Stimulated activated CD4-positive, alpha-beta T cell treated with anti-CD3 and anti-CD28 coated beads, Interleukin-1b, Interleukin-23, amount 100 ng/mL, for 24 hours (primary cell): ENCODE measurements around the gene WIPF2.

Source experiments
- DNase-seq, 4 experiments: peaks; one replicate each; pipeline ENCODE4 v3.0.0-alpha.2; 2020; ENCODE audit warnings: low read depth in 4 of 4, low spot score in 1 of 4

WIPF2 gene

GRCh38 chr17:40312893-40313667 lies 94.0 kb downstream of the WIPF2 start:
- no peak for DNase-seq

DNA sequence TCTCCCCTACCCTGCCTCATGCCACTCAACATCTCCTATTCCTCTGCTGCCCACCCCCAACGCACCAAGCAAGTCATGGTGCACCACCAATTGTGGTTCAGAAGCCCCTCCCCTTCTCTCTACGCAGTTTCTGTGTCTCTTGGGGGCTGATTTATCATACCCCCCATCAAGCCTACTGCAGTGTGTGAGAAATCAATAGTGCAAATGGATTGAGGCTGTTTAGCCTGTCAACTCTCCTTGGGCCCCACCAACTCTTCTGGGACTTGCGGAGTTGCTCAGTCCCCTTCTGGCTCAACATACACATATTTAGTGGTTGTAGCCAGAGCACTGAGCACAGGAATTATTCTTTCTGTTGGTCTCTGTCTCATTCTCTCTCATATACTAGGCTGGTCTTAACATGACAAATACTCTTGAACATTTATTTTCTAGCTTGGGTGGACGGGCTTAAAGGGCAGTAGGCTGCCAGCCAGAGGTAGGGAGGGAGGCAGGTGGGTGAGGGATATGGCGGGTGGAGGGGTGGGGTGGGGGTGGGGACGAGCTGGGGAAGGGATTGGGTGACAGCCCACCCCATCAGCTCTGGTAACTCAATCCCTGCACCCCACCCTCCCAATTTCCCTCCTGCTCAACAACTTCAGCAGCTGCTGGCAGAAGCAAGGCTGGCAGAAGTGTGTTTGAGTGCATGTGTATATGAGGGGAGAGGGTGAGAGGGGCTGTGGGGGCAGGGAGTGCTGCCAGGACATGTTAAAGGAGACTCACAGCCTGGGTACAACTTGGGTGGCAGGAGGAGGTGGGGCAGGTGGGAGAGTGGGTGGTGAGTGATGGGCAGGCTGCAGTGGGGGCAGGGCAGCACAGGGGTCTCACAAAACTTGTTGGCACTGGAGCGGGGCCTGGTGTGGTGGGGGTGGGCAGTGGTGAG lies 94.8 kb downstream of the WIPF2 start:
- DNase-seq = no peak

- peak; percentile 68 to 75 (median 70) for DNase-seq
Observed at GRCh38 chr17:40314584-40314956, 95.5 kb downstream of the WIPF2 start.

DNA sequence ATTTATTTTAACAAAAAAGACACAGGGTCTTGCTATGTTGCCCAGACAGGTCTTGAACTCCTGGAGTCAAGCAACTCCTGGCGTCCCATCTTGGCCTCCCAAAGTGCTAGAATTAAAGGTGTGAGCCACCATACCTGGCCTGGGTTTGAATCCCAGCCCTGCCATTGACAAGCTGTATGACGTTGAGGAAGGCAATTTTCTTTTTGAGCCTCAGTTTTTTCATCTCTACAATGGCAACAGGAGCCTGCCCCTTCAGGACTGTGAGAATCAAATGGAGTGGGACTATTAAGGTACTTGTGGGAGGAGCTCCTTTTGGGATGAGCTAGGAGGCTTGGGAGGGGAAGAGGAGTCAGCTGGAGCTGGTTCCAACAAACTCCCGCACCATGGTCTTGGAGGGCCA lies 96.1 kb downstream of the WIPF2 start:
- no peak for DNase-seq

DNA sequence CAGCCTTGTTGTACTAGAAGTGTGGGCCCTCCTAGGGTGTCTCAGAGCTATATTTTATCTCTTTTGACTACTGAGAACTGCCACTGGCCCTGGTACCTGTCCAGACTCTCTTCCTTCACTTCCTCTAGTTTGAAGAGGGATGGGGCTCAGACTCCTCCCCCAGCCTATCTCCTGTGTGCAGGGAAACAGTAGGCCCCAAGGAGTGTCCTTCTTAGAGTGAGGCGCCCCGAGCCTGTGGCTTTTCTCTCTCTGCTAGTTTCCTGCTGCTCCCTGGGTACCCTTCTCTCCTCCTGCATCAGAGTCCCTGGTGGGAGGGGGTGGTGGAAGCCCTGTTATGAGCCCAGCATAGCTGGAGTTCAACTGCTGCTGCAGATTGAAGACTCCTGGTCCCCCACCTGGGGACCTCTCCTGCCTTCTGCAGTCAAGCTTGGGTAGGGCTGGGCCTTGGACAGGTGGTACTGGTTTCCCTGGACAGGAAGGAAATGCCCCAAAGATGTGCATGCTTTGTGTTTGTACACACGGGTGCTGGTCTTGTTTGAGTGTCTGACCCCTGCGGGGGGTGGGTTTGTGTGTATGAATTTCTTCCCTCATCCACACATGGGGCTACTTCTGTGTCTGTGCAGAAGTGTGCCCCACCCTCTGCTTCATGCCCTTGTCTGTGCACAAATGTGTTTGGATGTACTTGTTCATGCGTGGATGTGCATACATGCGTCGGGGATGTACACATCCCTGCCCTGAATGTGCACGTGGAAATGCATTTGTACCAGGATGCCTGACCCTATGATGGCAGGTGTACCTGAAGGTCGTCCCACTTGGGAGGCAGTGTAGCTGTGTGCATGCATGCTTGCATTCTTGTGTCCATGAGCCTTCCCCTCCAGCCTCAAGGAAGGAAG lies 96.8 kb downstream of the WIPF2 start:
- no peak for DNase-seq

- no peak for DNase-seq
Observed at GRCh38 chr17:40316571-40317344, 97.7 kb downstream of the WIPF2 start.

- DNase-seq = no peak
Observed at GRCh38 chr17:40317345-40317873, 98.3 kb downstream of the WIPF2 start.

DNA sequence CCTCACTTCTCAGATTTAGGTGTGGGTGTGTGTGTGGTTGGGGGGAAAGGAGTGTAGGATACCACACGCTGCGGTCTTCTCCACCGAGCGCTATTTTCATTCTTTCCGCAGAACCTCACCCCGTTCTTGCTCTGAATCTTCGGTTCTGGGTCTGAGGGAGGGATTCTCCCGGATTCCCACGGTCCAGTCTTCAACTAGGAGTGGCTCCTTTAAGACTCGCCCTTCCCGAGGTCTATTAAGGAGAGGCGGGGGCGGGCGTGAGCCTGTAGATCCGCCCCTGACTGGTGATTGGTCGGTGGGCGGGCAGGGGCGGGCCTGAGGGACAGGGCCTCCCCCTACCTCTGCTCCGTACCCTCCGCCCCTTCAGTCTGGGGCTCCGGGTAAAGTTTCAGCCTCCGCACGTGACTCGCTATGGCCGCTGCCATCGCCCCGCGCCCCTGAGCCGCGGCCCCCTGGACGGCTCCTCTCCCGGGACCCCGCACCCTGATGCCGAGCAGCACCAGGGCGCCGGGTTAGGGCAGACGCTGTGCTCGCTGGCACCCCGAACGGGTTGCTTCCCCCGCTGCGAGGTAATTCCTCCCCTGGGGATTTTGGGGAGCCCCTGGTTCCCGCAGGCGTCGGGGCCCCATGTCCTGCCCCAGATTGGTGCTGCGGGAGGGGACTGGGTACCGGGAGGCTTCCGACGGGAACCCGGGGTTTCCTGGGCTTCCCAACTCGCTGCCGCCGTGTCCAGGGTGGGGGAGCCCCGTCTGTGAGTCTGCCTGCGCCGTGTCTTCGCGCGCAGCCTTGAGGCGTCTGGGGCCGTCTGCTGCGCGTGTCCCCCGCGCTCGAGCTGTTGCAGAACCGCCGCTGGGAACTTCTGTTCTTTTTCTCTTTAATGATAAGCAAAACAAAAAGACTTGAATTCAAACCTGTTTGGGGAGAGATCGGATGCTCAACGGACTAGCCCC lies 99.1 kb downstream of the WIPF2 start:
- DNase-seq = peak; percentile 74 to 92 (median 82)

DNA sequence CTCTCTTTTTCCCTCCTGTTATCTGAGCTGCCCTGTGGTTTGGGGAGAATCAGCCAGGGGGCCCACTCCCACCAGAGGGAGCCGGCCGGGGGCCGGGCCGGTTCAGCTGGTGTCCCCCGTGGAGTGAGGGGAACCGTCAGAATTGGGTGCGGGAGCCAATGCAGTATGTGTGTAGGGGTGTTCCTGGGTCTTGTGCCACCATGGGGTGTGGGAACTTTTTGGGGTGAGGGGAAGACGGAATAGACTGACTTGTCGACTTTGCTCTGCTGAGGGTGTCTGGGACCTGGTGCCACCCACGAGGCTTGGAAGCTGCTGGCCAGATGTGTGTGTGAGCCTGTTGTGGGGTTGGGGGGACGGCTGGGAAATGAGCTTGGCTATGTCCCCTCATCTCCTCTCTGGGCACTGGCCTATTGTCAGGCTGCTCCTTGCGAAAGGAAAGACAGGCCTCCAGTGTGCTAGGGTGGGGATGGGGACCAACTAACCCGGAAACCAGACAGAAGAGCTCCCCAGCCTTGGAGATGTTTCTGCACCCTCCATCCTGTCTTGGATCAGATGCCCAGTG lies 99.8 kb downstream of the WIPF2 start:
- no peak for DNase-seq

DNA sequence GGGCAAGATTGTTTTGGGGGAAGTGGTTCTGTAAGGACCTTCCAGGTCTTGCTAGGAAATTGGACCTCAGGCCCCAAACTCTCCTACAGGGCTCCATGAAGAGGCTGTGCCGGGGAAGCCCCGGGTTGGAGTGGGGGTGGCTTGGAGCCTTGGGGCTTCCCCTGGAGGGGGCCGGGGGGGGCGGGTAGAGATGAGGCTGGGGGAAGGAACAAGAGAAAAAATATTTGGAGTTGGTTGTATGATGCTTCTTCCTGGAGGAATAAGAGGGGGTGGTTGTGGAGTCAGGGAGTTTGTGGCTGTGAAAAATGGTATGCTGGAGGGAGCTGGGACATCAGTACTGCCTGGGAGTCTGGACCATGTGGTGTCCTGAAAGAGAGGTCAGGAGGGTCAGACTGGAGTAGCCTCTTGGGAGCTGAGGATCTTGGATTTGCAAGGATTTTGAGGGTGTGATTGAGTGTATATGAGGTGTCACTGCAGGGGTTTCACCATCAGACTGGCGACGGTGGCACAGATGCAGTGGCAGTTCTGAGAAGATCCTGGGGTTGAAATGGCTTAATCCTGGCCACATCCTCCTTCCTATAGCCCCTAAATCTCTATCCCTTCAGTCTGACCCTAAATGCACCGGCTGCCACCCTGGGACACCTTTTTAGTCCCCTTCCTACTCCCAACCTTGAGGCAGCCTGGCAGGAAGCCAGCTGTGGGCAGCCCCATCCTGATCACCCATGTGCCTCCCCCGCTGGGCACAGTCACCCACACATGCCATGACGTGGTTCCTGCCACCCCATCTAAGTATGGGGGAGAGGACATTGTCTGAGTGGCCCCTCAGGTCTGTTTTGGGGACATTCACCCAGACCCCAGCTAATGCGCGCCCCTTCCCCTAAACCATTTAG lies 100.8 kb downstream of the WIPF2 start:
- peak in 1 of 4 experiments; percentile 62 for DNase-seq

DNA sequence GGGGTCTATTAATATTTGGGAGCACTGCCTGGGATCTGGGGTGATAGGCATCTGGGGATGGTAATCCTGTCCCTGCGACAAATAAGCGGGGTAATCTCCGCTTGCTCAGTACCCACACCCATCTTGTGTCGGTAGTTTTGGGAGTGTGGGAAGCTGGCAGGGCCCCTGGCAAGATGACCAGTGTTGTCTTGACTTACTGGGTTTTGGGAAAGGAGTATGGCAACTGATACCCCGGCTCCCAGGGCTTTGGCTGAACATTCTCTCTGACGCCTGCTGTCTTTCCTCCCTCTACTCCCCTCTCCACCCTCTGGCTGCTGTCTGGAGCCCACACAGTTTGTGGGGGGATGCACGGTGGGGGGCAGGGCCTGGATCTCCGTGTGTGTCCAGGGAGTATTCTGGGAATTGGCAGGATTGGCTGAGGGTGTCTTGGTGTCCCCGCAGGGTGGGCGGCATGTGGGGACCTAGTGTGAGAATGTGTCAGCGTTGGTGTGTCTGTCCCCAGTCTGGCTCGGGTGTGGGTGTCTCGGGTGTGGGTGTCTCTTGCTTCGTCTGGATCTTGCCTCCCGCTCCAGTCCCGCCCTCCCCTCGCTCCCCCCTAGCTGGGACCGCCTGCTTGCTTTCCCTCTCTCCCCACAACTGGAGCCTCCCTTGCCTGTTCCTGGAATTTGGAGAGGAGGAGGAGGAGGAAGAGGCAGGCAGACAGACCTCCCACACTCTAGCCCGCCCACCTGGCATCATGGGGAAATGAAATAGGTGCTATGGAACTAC lies 101.8 kb downstream of the WIPF2 start:
- DNase-seq = no peak

DNA sequence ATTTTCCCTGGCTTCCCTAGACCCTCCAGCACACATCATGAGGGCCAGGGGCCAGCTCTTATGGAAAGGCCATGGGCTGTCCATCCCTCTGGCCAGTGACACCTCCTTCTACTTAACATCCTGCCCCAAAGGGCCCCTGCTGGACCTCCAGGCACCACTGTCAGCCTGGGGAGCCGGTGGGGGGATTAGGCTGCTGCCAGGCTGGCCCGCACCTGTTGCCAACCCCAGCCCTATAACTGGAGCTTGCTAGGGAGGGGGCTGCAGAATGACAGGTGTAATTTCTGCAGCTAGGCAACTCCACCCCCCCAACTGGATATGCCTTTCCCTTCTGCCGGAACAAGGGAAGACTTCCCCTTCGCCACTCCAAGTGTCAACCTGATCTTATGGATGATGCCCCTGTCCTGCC lies 102.4 kb downstream of the WIPF2 start:
- DNase-seq = no peak

- DNase-seq = no peak
Observed at GRCh38 chr17:40321961-40322357, 102.9 kb downstream of the WIPF2 start.

- DNase-seq = peak in 3 of 4 experiments; percentile 45 to 69 (median 58)
Observed at GRCh38 chr17:40322358-40323315, 103.5 kb downstream of the WIPF2 start.

- no peak for DNase-seq
Observed at GRCh38 chr17:40323391-40324381, 104.6 kb downstream of the WIPF2 start.
